ENCODE measurements around the gene ZNF486. TPM values are rescaled to one million over a fixed set of nuclear protein-coding genes. Genes with fewer than 3 reads are reported as not detected.
"Not testable (repeated sequence)": the region's sequence is repeated elsewhere in the genome, so short reads cannot be mapped to it uniquely, and the experiment has no call there.

Gene ZNF486
- total RNA-seq = 1 to 10 TPM in 1 of 4 donors, under 1 TPM in 3; 0.15 to 1.1 (median 0.75) TPM

- H3K36me3 ChIP-seq = no peaks in the 10 kb centered on the region
- no peaks in the 10 kb centered on the region for H3K9me3 ChIP-seq
- peak within 1 kb of the TSS; percentile 51 to 68 (median 64) for H3K4me3 ChIP-seq
- no peaks in the 10 kb centered on the region for H3K4me1 ChIP-seq
- in situ Hi-C loops (cut with MboI; ENCODE audit: low sequenced_read_pairs in 4 of 4) (no loop called here), intact Hi-C loops (cut with DNase I; ENCODE audit: low total_unique reads) (no loop called here)
- H3K27ac ChIP-seq = peak within 1 kb of the TSS in 3 of 4 donors; percentile 69 to 73 (median 71)
- ATAC-seq (peak; percentile 89), DNase-seq (peak; percentile 80 to 85)
- no peaks in the 10 kb centered on the region for H3K27me3 ChIP-seq
- peak; percentile 18 to 32 for TF ChIP-seq POLR2A (IDR thresholded peaks at IDR 0.05)
- TF ChIP-seq CTCF (IDR thresholded peaks at IDR 0.05 in 4 of 5, conservative IDR thresholded peaks at IDR 0.05 in 1 of 5) = no peak
Measured at GRCh38 chr19:20167020-20167644, at the start of gene ZNF486. Gene ZNF486 (plus strand): TSS chr19:20167214. CDS start chr19:20167331, 117 bp downstream.

GRCh38 chr19:20118064-20118839 is 48.8 kb upstream of the ZNF486 start:
- in situ Hi-C loops (cut with MboI; ENCODE audit: low sequenced_read_pairs in 4 of 4); intact Hi-C loops (cut with DNase I; ENCODE audit: low total_unique reads); ATAC-seq; H3K36me3 ChIP-seq; H3K4me1 ChIP-seq; H3K27ac ChIP-seq; DNase-seq; H3K27me3 ChIP-seq; H3K4me3 ChIP-seq: not testable (repeated sequence)
- peaks cover 11 to 31% (median 19%) of the 10 kb centered on the region in 3 donors for H3K9me3 ChIP-seq

GRCh38 chr19:20124879-20125278 is 42.1 kb upstream of the ZNF486 start:
- in situ Hi-C loops (cut with MboI; ENCODE audit: low sequenced_read_pairs in 4 of 4) (no loop called here), intact Hi-C loops (cut with DNase I; ENCODE audit: low total_unique reads) (no loop called here)

GRCh38 chr19:20132933-20133332 is 34.1 kb upstream of the ZNF486 start:
- in situ Hi-C loops (cut with MboI; ENCODE audit: low sequenced_read_pairs in 4 of 4); H3K27me3 ChIP-seq; ATAC-seq; DNase-seq; H3K4me1 ChIP-seq; H3K27ac ChIP-seq; H3K4me3 ChIP-seq; H3K36me3 ChIP-seq; H3K9me3 ChIP-seq; intact Hi-C loops (cut with DNase I; ENCODE audit: low total_unique reads): not testable (repeated sequence)

More at GRCh38 chr19:20124879-20125278, 42.1 kb upstream of the ZNF486 start:
- Histone ChIP-seq H3K36me3 (no peaks in the 10 kb centered on the region), H3K4me3 (no peak overlapping the region), H3K27me3 (no peaks in the 10 kb centered on the region), H3K9me3 (no peaks in the 10 kb centered on the region), H3K4me1 (no peaks in the 10 kb centered on the region), H3K27ac (no peak overlapping the region)
- ATAC-seq (no peak), DNase-seq (no peak)
- TF ChIP-seq CTCF (IDR thresholded peaks at IDR 0.05 in 4 of 5, conservative IDR thresholded peaks at IDR 0.05 in 1 of 5) (no peak), POLR2A (IDR thresholded peaks at IDR 0.05) (no peak)

GRCh38 chr19:20137714-20138113 is 29.3 kb upstream of the ZNF486 start:
- H3K36me3 ChIP-seq; intact Hi-C loops (cut with DNase I; ENCODE audit: low total_unique reads); H3K27ac ChIP-seq; H3K4me3 ChIP-seq; H3K9me3 ChIP-seq; ATAC-seq; H3K27me3 ChIP-seq; H3K4me1 ChIP-seq; in situ Hi-C loops (cut with MboI; ENCODE audit: low sequenced_read_pairs in 4 of 4); DNase-seq: not testable (repeated sequence)

- ATAC-seq (no peak), DNase-seq (no peak)
- Histone ChIP-seq H3K4me3 (no peak overlapping the region), H3K36me3 (no peaks in the 10 kb centered on the region), H3K27ac (no peak overlapping the region), H3K9me3 (no peaks in the 10 kb centered on the region), H3K4me1 (no peaks in the 10 kb centered on the region), H3K27me3 (no peaks in the 10 kb centered on the region)
- intact Hi-C loops (cut with DNase I; ENCODE audit: low total_unique reads) (no loop called here), in situ Hi-C loops (cut with MboI; ENCODE audit: low sequenced_read_pairs in 4 of 4) (no loop called here)
- TF ChIP-seq POLR2A (IDR thresholded peaks at IDR 0.05) (no peak), CTCF (IDR thresholded peaks at IDR 0.05 in 4 of 5, conservative IDR thresholded peaks at IDR 0.05 in 1 of 5) (no peak)
Measured at GRCh38 chr19:20151617-20152145, 15.3 kb upstream of the ZNF486 start.

GRCh38 chr19:20152506-20152905 is 14.5 kb upstream of the ZNF486 start:
- H3K27me3 ChIP-seq; in situ Hi-C loops (cut with MboI; ENCODE audit: low sequenced_read_pairs in 4 of 4); H3K4me1 ChIP-seq; ATAC-seq; H3K4me3 ChIP-seq; H3K9me3 ChIP-seq; H3K27ac ChIP-seq; intact Hi-C loops (cut with DNase I; ENCODE audit: low total_unique reads); DNase-seq; H3K36me3 ChIP-seq: not testable (repeated sequence)
